Measurements from ENCODE around the gene RNF11.
"Not testable (repeated sequence)": the region's sequence is repeated elsewhere in the genome, so short reads cannot be mapped to it uniquely, and the experiment has no call there.

Gene RNF11

GRCh38 chr1:51216631-51217030, 19.4 kb upstream of the RNF11 start (continued):
- TF ChIP-seq TSHZ2 (CRISPR knock-in tag; IDR thresholded peaks at IDR 0.05), result no peak
- no peak for TF ChIP-seq ZNF565 (CRISPR knock-in tag; conservative IDR thresholded peaks at IDR 0.05; ENCODE audit: low read depth)

GRCh38 chr1:51217101-51217500, 19.0 kb upstream of the RNF11 start:
- ATAC-seq, result no peak
- no peak for TF ChIP-seq POU6F1 (CRISPR knock-in tag; IDR thresholded peaks at IDR 0.05; ENCODE audit: borderline replicate concordance, low read depth)
- no peak for TF ChIP-seq RARB (CRISPR knock-in tag; IDR thresholded peaks at IDR 0.05)
- no peak for TF ChIP-seq TSHZ2 (CRISPR knock-in tag; IDR thresholded peaks at IDR 0.05)
- TF ChIP-seq ISL1 (CRISPR knock-in tag; IDR thresholded peaks at IDR 0.05), result no peak

GRCh38 chr1:51218570-51218969, 17.5 kb upstream of the RNF11 start:
- TF ChIP-seq ZNF565 (CRISPR knock-in tag; conservative IDR thresholded peaks at IDR 0.05; ENCODE audit: low read depth), result no peak
- no peak for TF ChIP-seq TSHZ2 (CRISPR knock-in tag; IDR thresholded peaks at IDR 0.05)
- TF ChIP-seq BACH2 (CRISPR knock-in tag; IDR thresholded peaks at IDR 0.05; ENCODE audit: borderline replicate concordance), result no peak
- no peak for TF ChIP-seq GLIS3 (CRISPR knock-in tag; IDR thresholded peaks at IDR 0.05)
- no peak for TF ChIP-seq ZC3H10 (CRISPR knock-in tag; IDR thresholded peaks at IDR 0.05)
- peak; percentile 30; the same call in 1 of the 3 replicates for ATAC-seq

GRCh38 chr1:51219022-51219421, 17.1 kb upstream of the RNF11 start:
- ATAC-seq, result no peak
- TF ChIP-seq TOX (CRISPR knock-in tag; IDR thresholded peaks at IDR 0.05; ENCODE audit: borderline replicate concordance) (no peak), ZC3H10 (CRISPR knock-in tag; IDR thresholded peaks at IDR 0.05) (no peak), GLIS3 (CRISPR knock-in tag; IDR thresholded peaks at IDR 0.05) (no peak), TSHZ2 (CRISPR knock-in tag; IDR thresholded peaks at IDR 0.05) (no peak), SNAI2 (CRISPR knock-in tag; IDR thresholded peaks at IDR 0.05) (no peak), ZNF565 (CRISPR knock-in tag; conservative IDR thresholded peaks at IDR 0.05; ENCODE audit: low read depth) (no peak), ESRRG (CRISPR knock-in tag; IDR thresholded peaks at IDR 0.05) (no peak), CSRNP3 (CRISPR knock-in tag; IDR thresholded peaks at IDR 0.05) (no peak), ZNF8 (CRISPR knock-in tag; IDR thresholded peaks at IDR 0.05) (no peak), ARNTL (CRISPR knock-in tag; IDR thresholded peaks at IDR 0.05; ENCODE audit: borderline replicate concordance, low read depth) (no peak), TCF4 (CRISPR knock-in tag; IDR thresholded peaks at IDR 0.05; ENCODE audit: borderline replicate concordance) (no peak), CREB5 (CRISPR knock-in tag; IDR thresholded peaks at IDR 0.05; ENCODE audit: low read depth) (no peak), ZFP3 (CRISPR knock-in tag; IDR thresholded peaks at IDR 0.05) (no peak)

- not testable (repeated sequence) for ATAC-seq
Measured at GRCh38 chr1:51221529-51221928, 14.5 kb upstream of the RNF11 start.

Measured in SK-N-SH treated with all-trans-retinoic acid at 6 μM for 48 hours (cell line).